ENCODE results near the gene NCEH1.

- TF ChIP-seq CTCF (IDR thresholded peaks at IDR 0.05; ENCODE audit: low read depth, low read length, missing input control), result no peak
- TF ChIP-seq FOXA1 (IDR thresholded peaks at IDR 0.05), result no peak
- TF ChIP-seq YY1 (IDR thresholded peaks at IDR 0.05), result no peak
- no peak for TF ChIP-seq RAD21 (IDR thresholded peaks at IDR 0.05)
- no peak for TF ChIP-seq FOXA2 (IDR thresholded peaks at IDR 0.05)
- no peak for TF ChIP-seq MAX (IDR thresholded peaks at IDR 0.05)
- no peak for TF ChIP-seq TAF1 (conservative IDR thresholded peaks at IDR 0.05)
- TF ChIP-seq GABPA (IDR thresholded peaks at IDR 0.05 in 1 of 2, conservative IDR thresholded peaks at IDR 0.05 in 1 of 2), result no peak
- no peak for TF ChIP-seq HNF4A (conservative IDR thresholded peaks at IDR 0.05)
- TF ChIP-seq EGR1 (IDR thresholded peaks at IDR 0.05; ENCODE audit: low read depth in 2 of 2), result no peak
- TF ChIP-seq JUND (IDR thresholded peaks at IDR 0.05), result no peak
- no peak for TF ChIP-seq REST (IDR thresholded peaks at IDR 0.05)
- TF ChIP-seq ZBTB33 (IDR thresholded peaks at IDR 0.05), result no peak
- TF ChIP-seq HNF4G (IDR thresholded peaks at IDR 0.05), result no peak
These were observed 13.3 kb downstream of the NCEH1 start for GRCh38 chr3:172697558-172697957.

Data from liver (tissue), 3 donors.